Ovary (tissue), 3 donors: ENCODE data around the gene PTCRA.

Experiments
- EP300 ChIP-seq: sonication (generic); formaldehyde crosslinking; IDR thresholded peaks from one replicate; pipeline ENCODE4 v1.6.1; 2017; ENCODE audit warnings: antibody characterized with exemption
- POLR2A ChIP-seq: fragments of 450-650 bp; IDR thresholded peaks from one replicate; pipeline ENCODE4 v1.6.1; 2017; ENCODE audit warnings: antibody characterized with exemption, mild to moderate bottlenecking, moderate library complexity
- TF ChIP-seq, protein P1 (sequence below), 3 donors: fragments of 450-650 bp in 2 of 3; fragments of 200-600 bp in 1 of 3; IDR thresholded peaks; one replicate each; pipeline versions ENCODE4 v1.5.1 to v1.8.0; 2016 to 2022; ENCODE audit warnings: antibody characterized with exemption in 3 of 3, mild to moderate bottlenecking in 1 of 3
- donor health status: DM: no; HTN: no; CAD: no.

DNA sequence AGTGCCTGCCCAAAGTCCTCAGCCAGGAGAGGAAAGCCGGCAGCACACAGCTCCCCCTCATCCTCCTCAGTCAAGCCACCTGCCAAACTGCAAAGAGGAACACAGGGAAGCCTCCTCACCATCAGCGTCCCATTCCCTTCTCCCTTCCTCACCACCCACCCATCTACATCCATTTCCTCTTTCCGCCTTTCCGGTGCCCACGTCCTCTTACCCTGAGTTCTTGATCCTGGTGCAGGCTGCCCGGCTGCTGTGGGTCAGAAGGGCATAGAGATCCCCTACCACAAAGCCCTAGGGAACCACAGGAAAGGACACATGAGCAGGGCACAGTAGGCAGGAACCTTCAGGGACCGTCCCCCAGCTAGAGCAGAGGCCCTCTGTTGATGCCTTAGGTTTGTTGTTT, 50.7 kb downstream of the PTCRA start:
- TF ChIP-seq EP300 (no peak), POLR2A (no peak)
- TF ChIP-seq, protein P1, sequence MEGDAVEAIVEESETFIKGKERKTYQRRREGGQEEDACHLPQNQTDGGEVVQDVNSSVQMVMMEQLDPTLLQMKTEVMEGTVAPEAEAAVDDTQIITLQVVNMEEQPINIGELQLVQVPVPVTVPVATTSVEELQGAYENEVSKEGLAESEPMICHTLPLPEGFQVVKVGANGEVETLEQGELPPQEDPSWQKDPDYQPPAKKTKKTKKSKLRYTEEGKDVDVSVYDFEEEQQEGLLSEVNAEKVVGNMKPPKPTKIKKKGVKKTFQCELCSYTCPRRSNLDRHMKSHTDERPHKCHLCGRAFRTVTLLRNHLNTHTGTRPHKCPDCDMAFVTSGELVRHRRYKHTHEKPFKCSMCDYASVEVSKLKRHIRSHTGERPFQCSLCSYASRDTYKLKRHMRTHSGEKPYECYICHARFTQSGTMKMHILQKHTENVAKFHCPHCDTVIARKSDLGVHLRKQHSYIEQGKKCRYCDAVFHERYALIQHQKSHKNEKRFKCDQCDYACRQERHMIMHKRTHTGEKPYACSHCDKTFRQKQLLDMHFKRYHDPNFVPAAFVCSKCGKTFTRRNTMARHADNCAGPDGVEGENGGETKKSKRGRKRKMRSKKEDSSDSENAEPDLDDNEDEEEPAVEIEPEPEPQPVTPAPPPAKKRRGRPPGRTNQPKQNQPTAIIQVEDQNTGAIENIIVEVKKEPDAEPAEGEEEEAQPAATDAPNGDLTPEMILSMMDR (IDR thresholded peaks at IDR 0.05), result no peak
